Mononuclear cell (primary cell): ENCODE measurements around the gene GLTP. TPM values are rescaled to one million over a fixed set of nuclear protein-coding genes. Genes with fewer than 3 reads are reported as not detected.
"Not testable (repeated sequence)": the region's sequence is repeated elsewhere in the genome, so short reads cannot be mapped to it uniquely, and the experiment has no call there.

Experiments used
- H3K27me3 ChIP-seq: 2 replicates; pipeline ENCODE4 v1.6.0; 2011; ENCODE audit warnings: low read length, control low read depth; ENCODE audit not compliant: insufficient read depth
- H3K4me1 ChIP-seq: 2 replicates; pipeline ENCODE4 v1.5.1; 2011; ENCODE audit warnings: mild to moderate bottlenecking, low read length, control low read depth; ENCODE audit not compliant: insufficient read depth
- H3K4me3 ChIP-seq: 2 replicates; pipeline ENCODE4 v1.5.1; 2011; ENCODE audit warnings: mild to moderate bottlenecking, low read length, moderate library complexity
- H3K9me3 ChIP-seq: 2 replicates; pipeline ENCODE4 v1.5.1; 2011; ENCODE audit warnings: low read depth, mild to moderate bottlenecking, control low read depth, low read length
- total RNA-seq: library from RNA; depleted of rRNA; stranded (reverse); fragments of >200 nt; gene quantifications from one replicate; pipeline ENCODE4 v1.2.3, GENCODE V29; 2012

GLTP gene
- total RNA-seq, 1 donor = 63.0 TPM

- Histone ChIP-seq H3K9me3 (no peaks in the 10 kb centered on the region), H3K27me3 (no peaks in the 10 kb centered on the region), H3K4me3 (no peak overlapping the region), H3K4me1 (peaks cover 66% of the 10 kb centered on the region)
Observed at GRCh38 chr12:109876406-109876805, 3.9 kb downstream of the GLTP start.

- Histone ChIP-seq H3K4me3 (no peak overlapping the region), H3K4me1 (peaks cover 68% of the 10 kb centered on the region), H3K9me3 (no peaks in the 10 kb centered on the region), H3K27me3 (no peaks in the 10 kb centered on the region)
Observed at GRCh38 chr12:109875572-109876131, 4.7 kb downstream of the GLTP start.

- Histone ChIP-seq H3K4me1 (peaks cover 72% of the 10 kb centered on the region), H3K27me3 (no peaks in the 10 kb centered on the region), H3K9me3 (no peaks in the 10 kb centered on the region), H3K4me3 (no peak overlapping the region)
Observed at GRCh38 chr12:109873653-109874052, 6.7 kb downstream of the GLTP start.

- peaks cover 60% of the 10 kb centered on the region for H3K4me1 ChIP-seq
- no peak overlapping the region for H3K4me3 ChIP-seq
- no peaks in the 10 kb centered on the region for H3K9me3 ChIP-seq
- no peaks in the 10 kb centered on the region for H3K27me3 ChIP-seq
Observed at GRCh38 chr12:109871668-109872314, 8.6 kb downstream of the GLTP start.

DNA sequence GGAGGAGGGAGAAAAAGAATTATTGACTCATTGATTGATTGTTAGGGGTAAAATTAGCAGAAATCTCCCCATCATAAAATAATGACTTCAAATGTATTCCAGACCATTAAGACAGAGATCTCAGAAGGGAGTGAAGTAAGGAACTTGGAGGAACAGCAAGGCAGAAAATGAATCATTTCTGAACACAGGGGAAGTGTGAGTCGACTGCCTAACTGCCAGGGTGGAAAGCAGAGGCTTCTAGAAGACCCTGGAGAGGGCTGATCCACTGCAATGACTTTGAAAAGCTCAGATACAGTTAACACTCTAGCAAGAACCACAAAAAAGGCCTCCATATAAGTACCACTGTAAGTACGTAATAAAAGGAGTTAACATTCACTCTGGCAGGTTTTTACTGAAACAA lies 9.7 kb downstream of the GLTP start:
- peaks cover 50% of the 10 kb centered on the region for H3K4me1 ChIP-seq
- H3K4me3 ChIP-seq = no peak overlapping the region
- H3K9me3 ChIP-seq = no peaks in the 10 kb centered on the region
- no peaks in the 10 kb centered on the region for H3K27me3 ChIP-seq

DNA sequence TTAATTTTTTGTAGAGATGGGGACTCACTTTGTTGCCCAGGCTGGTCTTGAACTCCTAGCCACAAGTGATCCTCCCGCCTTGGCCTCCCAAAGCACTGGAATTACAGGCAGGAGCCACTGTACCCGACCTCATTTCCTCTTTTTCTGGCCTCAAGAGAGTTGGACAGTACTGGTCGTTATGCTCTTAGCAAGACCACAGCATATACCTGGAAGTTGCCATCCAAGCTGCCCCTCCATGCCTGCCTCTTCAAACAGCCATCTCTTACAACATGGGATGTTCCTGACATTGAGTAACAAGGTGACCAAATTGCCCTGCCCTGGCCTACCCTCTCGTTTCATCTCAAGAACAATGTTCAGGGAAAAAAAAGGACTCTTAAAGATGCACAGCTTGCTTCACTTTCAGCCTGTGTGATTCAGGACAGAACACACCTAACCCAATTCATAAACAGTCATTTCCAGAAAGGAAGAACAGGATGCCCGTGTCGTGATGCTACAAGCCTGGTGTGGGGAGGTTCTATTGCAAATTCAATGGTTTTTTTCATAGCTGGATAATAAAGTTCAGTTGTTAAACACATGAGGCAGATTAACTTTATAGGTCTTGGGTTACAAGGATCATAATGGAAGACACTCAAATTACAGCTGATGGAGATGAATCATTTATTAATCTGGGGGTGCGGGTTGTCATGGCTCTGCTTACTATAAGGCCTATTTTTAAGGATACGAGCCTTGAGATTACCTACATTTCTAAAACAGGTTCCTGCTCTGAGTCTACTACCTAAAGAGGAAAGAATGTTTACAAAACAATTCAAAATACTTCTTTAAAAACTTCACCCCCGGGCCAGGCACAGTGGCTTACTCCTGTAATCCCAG lies 11.9 kb downstream of the GLTP start:
- Histone ChIP-seq H3K4me1 (peaks cover 62% of the 10 kb centered on the region), H3K27me3 (no peaks in the 10 kb centered on the region), H3K4me3 (no peak overlapping the region), H3K9me3 (no peaks in the 10 kb centered on the region)

DNA sequence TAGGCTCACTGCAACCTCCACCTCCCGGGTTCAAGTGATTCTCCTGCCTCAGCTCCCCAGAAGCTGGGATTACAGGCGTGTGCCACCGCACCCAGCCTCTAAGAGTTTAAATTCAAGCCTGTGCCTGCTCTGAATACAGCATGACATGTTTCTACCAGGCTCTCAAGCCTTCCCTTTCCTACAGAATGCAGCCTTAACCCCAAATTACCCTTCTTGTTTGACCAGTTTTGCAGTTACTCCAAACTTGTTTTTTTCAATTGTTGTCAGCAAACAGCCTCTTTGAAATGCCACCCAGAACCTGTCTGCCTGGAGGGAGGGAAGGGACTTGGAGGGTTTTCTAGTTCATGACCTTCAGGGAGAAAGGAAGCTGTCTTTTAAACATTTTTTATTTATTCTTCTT lies 15.4 kb downstream of the GLTP start:
- H3K4me1 ChIP-seq = peaks cover 37% of the 10 kb centered on the region
- H3K9me3 ChIP-seq = no peaks in the 10 kb centered on the region
- no peak overlapping the region for H3K4me3 ChIP-seq
- no peaks in the 10 kb centered on the region for H3K27me3 ChIP-seq

- H3K9me3 ChIP-seq = no peaks in the 10 kb centered on the region
- H3K4me1 ChIP-seq = peaks cover 29% of the 10 kb centered on the region
- H3K4me3 ChIP-seq = no peak overlapping the region
- no peaks in the 10 kb centered on the region for H3K27me3 ChIP-seq
Observed at GRCh38 chr12:109863847-109864712, 16.3 kb downstream of the GLTP start.

- not testable (repeated sequence) for H3K4me3 ChIP-seq, H3K27me3 ChIP-seq, H3K9me3 ChIP-seq
- H3K4me1 ChIP-seq = peaks cover 19% of the 10 kb centered on the region
Observed at GRCh38 chr12:109862491-109862890, 17.9 kb downstream of the GLTP start.

DNA sequence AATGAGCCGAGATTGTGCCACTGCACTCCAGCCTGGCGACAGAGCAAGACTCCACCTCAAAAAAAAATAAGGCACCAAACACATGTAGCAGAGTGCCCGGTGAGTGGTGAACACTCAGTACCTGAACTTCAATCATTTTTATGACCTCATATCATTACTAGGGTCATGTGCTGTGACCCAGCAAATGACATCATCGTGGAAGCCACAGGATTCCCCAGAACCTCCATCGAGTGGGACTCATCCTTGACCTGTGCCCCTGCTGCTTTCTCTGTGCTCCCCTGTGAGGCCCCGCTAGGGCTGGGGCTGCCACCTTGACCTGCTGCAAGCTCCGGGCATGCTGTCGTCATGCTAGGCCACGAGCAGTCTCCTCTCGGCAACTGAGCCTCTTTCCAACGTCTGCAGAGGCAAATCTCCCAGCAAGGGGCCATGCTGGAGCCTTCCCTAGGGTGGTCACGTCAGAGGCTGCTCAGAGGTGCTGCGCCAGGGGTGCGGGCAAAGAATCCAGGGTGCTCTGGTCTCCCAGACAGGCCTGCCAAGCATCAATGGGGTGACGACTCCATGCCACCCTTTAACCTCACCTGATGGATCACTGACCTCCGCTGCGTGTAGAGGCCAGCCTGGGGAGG lies 18.5 kb downstream of the GLTP start:
- H3K4me3 ChIP-seq = no peak overlapping the region
- no peaks in the 10 kb centered on the region for H3K27me3 ChIP-seq
- peaks cover 19% of the 10 kb centered on the region for H3K4me1 ChIP-seq
- no peaks in the 10 kb centered on the region for H3K9me3 ChIP-seq

GRCh38 chr12:109860977-109861376 lies 19.4 kb downstream of the GLTP start:
- Histone ChIP-seq H3K9me3 (no peaks in the 10 kb centered on the region), H3K4me1 (peaks cover 19% of the 10 kb centered on the region), H3K27me3 (no peaks in the 10 kb centered on the region), H3K4me3 (no peak overlapping the region)

- no peaks in the 10 kb centered on the region for H3K9me3 ChIP-seq
- no peaks in the 10 kb centered on the region for H3K27me3 ChIP-seq
- H3K4me3 ChIP-seq = no peak overlapping the region
- H3K4me1 ChIP-seq = peaks cover 3% of the 10 kb centered on the region
Observed at GRCh38 chr12:109858764-109859163, 21.6 kb downstream of the GLTP start.

DNA sequence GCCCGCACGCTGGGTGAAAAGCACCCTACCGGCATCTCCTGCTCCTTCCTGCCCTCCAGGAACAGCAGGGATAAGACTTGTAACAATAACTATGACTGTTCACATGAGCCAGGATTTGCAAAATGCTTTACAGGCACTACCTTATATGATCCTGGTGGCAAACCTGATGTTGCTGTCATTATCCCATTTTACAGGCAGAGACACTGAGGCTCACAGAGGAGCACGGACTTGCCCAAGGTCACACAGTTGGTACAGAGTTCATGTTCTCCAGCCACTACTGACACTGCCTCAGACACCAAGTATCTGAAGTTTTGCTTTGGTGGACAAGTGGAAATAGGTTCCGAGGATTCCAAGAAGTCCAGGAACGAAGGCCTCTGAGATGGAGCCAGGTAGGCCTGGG lies 22.6 kb downstream of the GLTP start:
- no peaks in the 10 kb centered on the region for H3K4me1 ChIP-seq
- no peaks in the 10 kb centered on the region for H3K9me3 ChIP-seq
- H3K4me3 ChIP-seq = no peak overlapping the region
- H3K27me3 ChIP-seq = no peaks in the 10 kb centered on the region

- Histone ChIP-seq H3K4me3 (no peak overlapping the region), H3K4me1 (peaks cover 3% of the 10 kb centered on the region), H3K27me3 (no peaks in the 10 kb centered on the region), H3K9me3 (no peaks in the 10 kb centered on the region)
Observed at GRCh38 chr12:109855377-109855776, 25.0 kb downstream of the GLTP start.
